ENCODE data around the gene IFFO2. TPM values are rescaled to one million over a fixed set of nuclear protein-coding genes. Genes with fewer than 3 reads are reported as not detected.

IFFO2 gene
- total and polyA plus RNA-seq, 2 of the 8 experiments (the other 6 are each of a cell fraction or from before 2014, with no cell fraction given), result 6.6 to 10.4 TPM

GRCh38 chr1:18868801-18869424 is 87.6 kb downstream of the IFFO2 start (continued):
- no peak for TF ChIP-seq ZNF274 (IDR thresholded peaks at IDR 0.05; ENCODE audit: borderline replicate concordance, extremely low read depth, low read length)
